Iris pigment epithelial cell (primary cell): ENCODE measurements around the gene SYNGR2.
A peak's percentile ranks its signal among the peaks of the same experiment; 100 is the strongest.
"Not testable (repeated sequence)": the region's sequence is repeated elsewhere in the genome, so short reads cannot be mapped to it uniquely, and the experiment has no call there.

Experiments
- DNase-seq: peaks from one replicate; pipeline ENCODE4 v3.0.0-alpha.2; 2011; ENCODE audit warnings: low read depth

The SYNGR2 gene

DNA sequence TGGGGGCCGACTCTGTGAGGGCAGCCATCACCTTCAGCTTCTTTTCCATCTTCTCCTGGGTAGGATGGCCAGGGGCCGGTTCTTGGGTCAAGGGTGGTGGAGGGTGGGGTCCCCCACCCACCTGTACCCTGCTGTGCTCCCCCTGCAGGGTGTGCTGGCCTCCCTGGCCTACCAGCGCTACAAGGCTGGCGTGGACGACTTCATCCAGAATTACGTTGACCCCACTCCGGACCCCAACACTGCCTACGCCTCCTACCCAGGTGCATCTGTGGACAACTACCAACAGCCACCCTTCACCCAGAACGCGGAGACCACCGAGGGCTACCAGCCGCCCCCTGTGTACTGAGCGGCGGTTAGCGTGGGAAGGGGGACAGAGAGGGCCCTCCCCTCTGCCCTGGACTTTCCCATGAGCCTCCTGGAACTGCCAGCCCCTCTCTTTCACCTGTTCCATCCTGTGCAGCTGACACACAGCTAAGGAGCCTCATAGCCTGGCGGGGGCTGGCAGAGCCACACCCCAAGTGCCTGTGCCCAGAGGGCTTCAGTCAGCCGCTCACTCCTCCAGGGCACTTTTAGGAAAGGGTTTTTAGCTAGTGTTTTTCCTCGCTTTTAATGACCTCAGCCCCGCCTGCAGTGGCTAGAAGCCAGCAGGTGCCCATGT lies 3.3 kb downstream of the SYNGR2 start:
- not testable (repeated sequence) for DNase-seq

- no peak for DNase-seq
Measured at GRCh38 chr17:78172249-78173051, 4.1 kb downstream of the SYNGR2 start.

DNA sequence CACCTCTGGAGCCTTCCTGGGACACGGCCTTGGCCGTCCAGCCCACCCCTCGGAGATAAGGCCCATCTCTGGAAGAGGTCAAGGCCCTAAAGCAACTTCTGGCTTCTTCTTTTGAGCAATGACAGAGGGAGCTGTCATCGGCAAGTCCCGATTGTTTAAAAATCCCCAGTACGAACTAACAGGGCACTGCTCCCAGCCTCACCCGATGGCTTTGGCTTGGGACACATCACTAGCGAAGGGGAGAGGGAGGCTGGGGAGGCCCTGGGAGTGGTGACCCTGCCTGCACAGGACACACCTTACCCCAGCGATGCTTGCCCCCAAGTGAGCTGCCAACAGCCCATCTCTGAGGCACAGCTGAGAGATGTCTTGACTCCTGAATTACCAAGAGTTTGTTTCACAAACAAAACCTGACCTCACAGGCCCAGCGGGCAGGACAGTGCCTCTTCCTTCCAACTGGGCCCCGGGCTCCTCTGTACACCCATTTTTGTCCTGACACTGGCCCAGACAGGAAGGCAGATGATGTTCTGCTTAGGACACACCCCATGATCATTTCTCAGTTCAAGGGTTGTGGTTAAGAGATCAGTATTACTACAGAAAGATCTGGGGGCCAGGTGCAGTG lies 4.8 kb downstream of the SYNGR2 start:
- DNase-seq, result no peak

DNA sequence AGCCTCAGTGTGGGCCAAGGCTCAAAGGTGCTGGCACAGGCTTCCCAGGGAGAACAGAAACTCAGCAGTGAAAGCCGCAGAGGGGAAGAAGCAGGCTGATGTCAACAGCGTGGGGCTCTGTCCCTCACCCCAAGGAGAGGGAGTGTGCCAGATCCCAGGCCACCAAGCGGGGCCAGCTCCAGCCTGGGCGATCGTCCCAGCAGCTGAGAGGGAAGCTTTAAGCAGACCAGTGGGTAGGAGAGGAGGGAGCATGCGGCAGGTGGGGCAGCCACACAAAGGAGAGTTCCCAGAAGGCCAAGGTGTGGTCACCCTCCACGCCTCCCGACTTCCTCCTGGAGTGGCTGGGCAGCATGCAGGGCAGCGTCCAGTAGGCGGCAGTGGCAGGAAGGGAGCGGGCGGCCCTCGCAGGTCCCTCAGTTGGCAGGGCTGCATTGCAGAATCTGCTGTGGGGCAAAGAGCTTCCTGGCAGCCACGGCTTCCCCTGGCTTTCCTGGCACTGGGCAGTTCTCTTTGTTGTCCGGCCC lies 6.0 kb downstream of the SYNGR2 start:
- DNase-seq, result no peak

DNA sequence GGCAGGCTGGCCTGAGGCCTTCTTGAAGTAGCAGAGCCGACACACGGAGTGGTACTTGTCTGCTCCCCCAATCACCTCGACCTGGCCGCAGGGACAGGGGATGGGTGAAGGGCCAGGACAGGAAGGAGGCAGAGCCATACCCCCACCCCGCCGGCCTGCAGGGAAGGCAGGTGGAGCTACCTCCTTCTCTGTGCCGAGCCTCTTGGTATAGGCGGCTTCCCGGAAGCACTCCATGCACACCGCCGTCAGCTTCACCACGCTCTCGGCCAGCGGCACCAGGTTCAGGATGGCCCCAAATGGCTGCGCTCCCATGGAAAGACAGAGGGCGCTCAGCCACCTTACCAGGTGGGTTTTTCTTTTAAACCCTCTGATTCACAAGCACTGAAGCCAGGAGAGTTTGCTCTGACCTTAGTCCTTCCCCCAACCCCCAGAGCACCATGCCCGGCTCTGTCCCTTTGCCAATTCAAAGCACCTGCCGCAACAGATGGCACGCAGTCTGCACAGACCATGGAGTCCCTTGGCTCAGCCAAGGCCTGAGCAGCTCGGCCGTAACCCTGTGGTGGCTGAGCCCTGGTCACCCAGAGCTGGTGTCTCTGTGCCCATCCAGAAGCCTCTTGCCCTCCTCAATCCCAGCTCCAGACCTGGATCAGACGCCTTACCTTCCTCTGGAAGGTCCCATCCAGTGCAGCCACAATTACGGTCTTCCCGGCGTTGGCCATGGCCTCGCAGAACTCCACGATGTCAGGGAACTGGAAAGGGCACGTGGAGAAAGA lies 6.7 kb downstream of the SYNGR2 start:
- no peak for DNase-seq

- DNase-seq, result no peak
Measured at GRCh38 chr17:78175643-78175981, 7.2 kb downstream of the SYNGR2 start.

GRCh38 chr17:78176548-78177025 lies 8.2 kb downstream of the SYNGR2 start:
- DNase-seq, result peak; percentile 43

DNA sequence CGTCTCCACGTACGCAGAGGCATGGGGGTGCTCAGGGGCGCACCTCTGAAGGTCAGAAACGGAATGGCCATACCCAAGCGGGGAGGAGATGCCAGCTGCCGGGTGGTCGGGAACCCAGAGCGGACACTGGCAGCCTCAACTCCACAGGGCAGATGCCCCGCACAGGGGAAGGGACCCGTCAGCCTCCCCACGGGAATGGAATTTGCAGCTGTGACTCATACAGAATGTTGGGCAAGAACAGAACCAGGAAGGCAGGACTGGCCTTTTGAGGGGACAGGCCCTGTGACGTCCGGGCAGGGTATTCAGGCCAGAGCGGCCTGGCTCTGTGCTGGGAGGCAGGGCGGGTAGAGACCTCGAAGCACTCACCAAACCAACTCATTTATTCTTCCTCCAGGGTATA lies 11.0 kb downstream of the SYNGR2 start:
- peak; percentile 84 for DNase-seq

GRCh38 chr17:78180083-78180482 lies 11.7 kb downstream of the SYNGR2 start:
- DNase-seq, result peak; percentile 49

GRCh38 chr17:78180508-78180907 lies 12.1 kb downstream of the SYNGR2 start:
- no peak for DNase-seq

GRCh38 chr17:78182504-78182903 lies 14.1 kb downstream of the SYNGR2 start:
- no peak for DNase-seq

DNA sequence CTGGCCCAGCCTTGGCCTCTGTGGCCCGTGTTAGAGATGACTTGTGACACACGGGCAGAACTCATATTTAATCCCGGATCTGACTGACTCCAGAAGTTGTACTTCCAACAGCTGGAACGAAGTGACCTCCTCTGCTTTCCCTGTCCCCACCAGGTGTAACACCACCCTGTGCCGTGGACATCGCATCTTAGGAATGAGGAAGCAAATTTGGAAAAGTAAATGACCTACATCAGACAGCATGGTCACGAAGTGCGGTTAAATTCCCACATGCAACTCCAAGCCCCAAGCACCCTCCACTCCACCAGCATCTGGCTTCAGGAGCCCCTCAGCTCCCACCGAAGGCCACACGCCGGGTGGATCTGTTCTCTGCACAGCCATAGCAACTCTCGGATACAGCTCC lies 15.5 kb downstream of the SYNGR2 start:
- no peak for DNase-seq

GRCh38 chr17:78184351-78184750 lies 16.0 kb downstream of the SYNGR2 start:
- no peak for DNase-seq

DNA sequence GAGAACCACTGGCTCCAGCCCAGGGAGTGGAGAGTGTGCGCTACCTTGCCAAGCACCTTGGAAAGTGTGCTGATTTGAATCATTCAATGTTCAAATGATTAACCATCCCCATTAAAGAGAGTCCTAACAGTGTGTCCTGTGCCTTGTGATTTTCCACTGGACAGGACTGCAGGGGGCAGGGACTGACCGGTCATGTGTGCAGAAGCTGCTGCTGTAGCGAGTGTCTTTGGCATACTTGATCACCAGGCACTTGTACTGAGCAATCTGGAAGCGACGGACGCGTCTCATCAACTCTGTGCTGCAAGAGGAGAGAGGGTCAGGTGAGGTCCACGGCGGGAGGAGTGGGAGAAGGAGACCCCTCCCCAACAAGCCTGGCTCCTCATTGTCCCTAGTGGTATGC lies 16.5 kb downstream of the SYNGR2 start:
- DNase-seq, result no peak

DNA sequence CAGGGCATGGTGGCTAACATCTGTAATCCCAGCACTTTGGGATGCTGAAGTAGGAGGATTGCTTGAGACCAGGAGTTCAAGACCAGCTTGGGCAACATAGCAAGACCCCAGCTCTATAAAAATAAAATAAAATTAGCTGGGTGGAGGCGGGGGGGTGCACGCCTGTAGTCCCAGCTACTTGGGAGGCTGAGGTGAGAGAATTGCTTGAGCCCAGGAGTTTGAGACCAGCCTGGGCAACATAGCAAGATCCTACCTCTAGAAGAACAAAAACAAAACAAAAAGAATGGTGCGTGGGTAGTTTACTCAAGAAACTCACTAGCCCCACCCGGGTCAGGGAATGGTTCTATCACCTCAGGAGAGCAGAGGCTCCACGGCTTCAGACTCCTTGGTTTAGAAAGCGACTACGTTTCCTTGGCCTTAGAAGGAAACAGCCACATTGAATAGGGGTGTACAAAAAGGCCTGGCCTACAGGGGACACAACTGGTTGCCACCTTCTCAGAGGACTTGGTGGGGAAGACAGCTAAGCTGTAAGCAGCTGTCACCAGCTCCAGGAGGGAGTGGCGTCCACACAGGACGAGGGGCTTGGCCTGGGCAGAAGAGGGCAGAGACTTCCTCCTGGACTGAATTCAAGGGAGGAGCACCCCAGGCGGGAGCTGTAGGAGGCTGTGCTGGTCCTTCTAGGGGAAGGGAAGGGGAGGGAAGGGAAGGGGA lies 17.8 kb downstream of the SYNGR2 start:
- no peak for DNase-seq

GRCh38 chr17:78186692-78187595 lies 18.6 kb downstream of the SYNGR2 start, which contains the start of the genes AFMID and TK1:
AFMID (plus strand) TSS chr17:78187362; CDS start chr17:78187371, 9 bp downstream.
TK1 (minus strand) TSS chr17:78187052; CDS start chr17:78186994, 58 bp downstream.
- DNase-seq, result peak; percentile 96

GRCh38 chr17:78196716-78197115 lies 28.3 kb downstream of the SYNGR2 start:
- no peak for DNase-seq

GRCh38 chr17:78197147-78197832 lies 28.9 kb downstream of the SYNGR2 start:
- DNase-seq, result no peak

DNA sequence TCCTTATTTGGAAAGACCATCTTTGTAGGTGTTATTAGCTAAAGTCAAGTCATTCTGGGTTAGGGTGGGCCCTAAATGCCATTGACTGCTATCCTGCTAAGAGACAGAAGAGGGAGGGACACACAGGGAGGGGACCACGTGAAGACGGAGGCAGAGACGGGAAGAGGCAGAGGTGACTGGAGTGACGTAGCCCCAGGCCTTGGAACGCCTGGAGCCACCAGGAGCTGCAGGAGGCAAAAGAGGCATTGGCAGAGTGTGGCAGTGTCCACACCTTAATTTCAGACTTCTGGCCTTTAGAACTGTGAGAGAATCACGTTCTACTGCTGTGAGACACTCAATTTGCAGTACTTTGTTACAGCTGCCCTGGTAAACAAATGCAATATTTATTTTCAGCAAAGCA lies 32.1 kb downstream of the SYNGR2 start:
- DNase-seq, result no peak

- no peak for DNase-seq
Measured at GRCh38 chr17:78202666-78203065, 34.3 kb downstream of the SYNGR2 start.
